ENCODE results near the gene SPOPL. TPM values are rescaled to one million over a fixed set of nuclear protein-coding genes. Genes with fewer than 3 reads are reported as not detected.

SPOPL gene
- total and polyA plus RNA-seq, 2 of the 4 experiments (the other 2 are of a cell fraction), result 4.8 to 20.3 TPM

- Histone ChIP-seq H3K9me1 (ENCODE audit: insufficient read depth, low read length) (peaks cover 7% of the 10 kb centered on the region; the same call in 1 of the 2 replicates), H2AK9ac (replicated peaks; ENCODE audit: low read depth, low read length, poor library complexity) (no peak overlapping the region), H2BK120ac (ENCODE audit: low read depth, low read length) (no peak overlapping the region), H4K20me1 (ENCODE audit: insufficient read depth, low read length) (peaks cover 9% of the 10 kb centered on the region; the same call in 1 of the 2 replicates), H4K91ac (ENCODE audit: insufficient read depth, low read depth, low read length) (no peak overlapping the region), H3K56ac (ENCODE audit: extremely low read depth, insufficient read depth, low read length) (no peak overlapping the region), H3K18ac (ENCODE audit: low read depth, low read length) (no peak overlapping the region), H3K4me3 (ENCODE audit: insufficient read depth, low read depth, low read length) (peak overlapping the region; percentile 97; the same call in 1 of the 2 replicates), H3K79me1 (ENCODE audit: low read depth in 1 of 2, low read length in 2 of 2) (peaks cover 13 to 40% of the 10 kb centered on the region in 2 experiments), H3K27me3 (ENCODE audit: control insufficient read depth, insufficient read depth, low read length) (no peaks in the 10 kb centered on the region), H3K23ac (ENCODE audit: low read depth, low read length) (0 out of 2 replicates have a peak overlapping the region, but pooled peaks have one; percentile 28), H3K14ac (replicated peaks; ENCODE audit: low read depth, low read length) (peak overlapping the region; percentile 16; the same call in 1 of the 2 replicates), H3K27ac (ENCODE audit: insufficient read depth, low read length) (no peak overlapping the region), H2BK20ac (ENCODE audit: low read depth, low read length) (no peak overlapping the region), H3K9me3 (ENCODE audit: control insufficient read depth, insufficient read depth, low read length) (no peaks in the 10 kb centered on the region), H4K8ac (ENCODE audit: low read depth in 2 of 2, low read length in 2 of 2) (no peak overlapping the region), H3K9ac (ENCODE audit: low read depth, low read length) (peak overlapping the region; percentile 67; the same call in 1 of the 2 replicates), H3K4me2 (ENCODE audit: low read depth, low read length) (peak overlapping the region; percentile 98), H3K4me1 (ENCODE audit: control insufficient read depth, insufficient read depth, low read length) (no peaks in the 10 kb centered on the region), H3K36me3 (ENCODE audit: control insufficient read depth, insufficient read depth, low read length) (no peaks in the 10 kb centered on the region), H2BK15ac (ENCODE audit: low read depth, low read length) (no peak overlapping the region), H2AK5ac (ENCODE audit: low read depth, low read length) (no peak overlapping the region), H4K5ac (ENCODE audit: low read depth, low read length) (no peak overlapping the region), H2AFZ (replicated peaks; ENCODE audit: low read length, poor library complexity) (no peak overlapping the region), H3K4ac (ENCODE audit: low read depth, low read length) (no peak overlapping the region), H2BK5ac (ENCODE audit: low read depth, low read length, poor library complexity, severe bottlenecking) (no peak overlapping the region)
- CTCF ChIA-PET, result interaction anchor here (0.8 kb wide), 1 partner anchor 128 kb away, joined by 3 read pairs; no protein-coding TSS in a partner anchor
- in situ Hi-C loops (cut with MboI; ENCODE audit: low sequenced_read_pairs) (no loop called here), dilution Hi-C loops (cut with HindIII; ENCODE audit: low sequenced_read_pairs, unreplicated experiment) (no loop called here), intact Hi-C loops (cut with micrococcal nuclease) (loop anchor here (5.0 to 10.0 kb wide), 3 partner anchors 284 to 588 kb away; no protein-coding TSS in a partner anchor)
- no TSS peak for BruUV-seq (replicated peaks)
- TF ChIP-seq SMC3 (IDR thresholded peaks at IDR 0.05; ENCODE audit: low read depth, low read length) (no peak), CHD1 (IDR thresholded peaks at IDR 0.05; ENCODE audit: low read depth, low read length) (no peak), RAD21 (IDR thresholded peaks at IDR 0.05; ENCODE audit: low read length) (no peak), ELK1 (IDR thresholded peaks at IDR 0.05; ENCODE audit: borderline replicate concordance, low read depth, low read length) (no peak), USF2 (IDR thresholded peaks at IDR 0.05; ENCODE audit: low read depth, low read length) (no peak), MAZ (IDR thresholded peaks at IDR 0.05; ENCODE audit: borderline replicate concordance, low read depth, low read length) (no peak), FOS (IDR thresholded peaks at IDR 0.05; ENCODE audit: low read depth, low read length) (no peak), MXI1 (IDR thresholded peaks at IDR 0.05; ENCODE audit: borderline replicate concordance, low read depth, low read length) (no peak), BHLHE40 (IDR thresholded peaks at IDR 0.05; ENCODE audit: low read depth, low read length) (no peak), RCOR1 (IDR thresholded peaks at IDR 0.05; ENCODE audit: insufficient replicate concordance, low read length) (no peak), POLR2A (IDR thresholded peaks at IDR 0.05; ENCODE audit: low read depth, low read length) (no peak), RFX5 (IDR thresholded peaks at IDR 0.05; ENCODE audit: low read depth, low read length) (no peak), CEBPB (IDR thresholded peaks at IDR 0.05; ENCODE audit: low read depth, low read length) (no peak), MAFK (IDR thresholded peaks at IDR 0.05; ENCODE audit: low read depth, low read length) (no peak), NFE2L2 (IDR thresholded peaks at IDR 0.05; ENCODE audit: low read depth, low read length) (no peak)
- TF ChIP-seq, protein P1, sequence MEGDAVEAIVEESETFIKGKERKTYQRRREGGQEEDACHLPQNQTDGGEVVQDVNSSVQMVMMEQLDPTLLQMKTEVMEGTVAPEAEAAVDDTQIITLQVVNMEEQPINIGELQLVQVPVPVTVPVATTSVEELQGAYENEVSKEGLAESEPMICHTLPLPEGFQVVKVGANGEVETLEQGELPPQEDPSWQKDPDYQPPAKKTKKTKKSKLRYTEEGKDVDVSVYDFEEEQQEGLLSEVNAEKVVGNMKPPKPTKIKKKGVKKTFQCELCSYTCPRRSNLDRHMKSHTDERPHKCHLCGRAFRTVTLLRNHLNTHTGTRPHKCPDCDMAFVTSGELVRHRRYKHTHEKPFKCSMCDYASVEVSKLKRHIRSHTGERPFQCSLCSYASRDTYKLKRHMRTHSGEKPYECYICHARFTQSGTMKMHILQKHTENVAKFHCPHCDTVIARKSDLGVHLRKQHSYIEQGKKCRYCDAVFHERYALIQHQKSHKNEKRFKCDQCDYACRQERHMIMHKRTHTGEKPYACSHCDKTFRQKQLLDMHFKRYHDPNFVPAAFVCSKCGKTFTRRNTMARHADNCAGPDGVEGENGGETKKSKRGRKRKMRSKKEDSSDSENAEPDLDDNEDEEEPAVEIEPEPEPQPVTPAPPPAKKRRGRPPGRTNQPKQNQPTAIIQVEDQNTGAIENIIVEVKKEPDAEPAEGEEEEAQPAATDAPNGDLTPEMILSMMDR (conservative IDR thresholded peaks at IDR 0.05; ENCODE audit: low read depth, low read length), result no peak
- DNase-seq (no peak), ATAC-seq (ENCODE audit: low read depth) (no peak)
- POLR2A ChIA-PET (ENCODE audit: unreplicated experiment), result interaction anchor here (0.6 kb wide), 1 partner anchor 10 kb away, joined by 3 read pairs; no protein-coding TSS in a partner anchor
- no CpG with 5 or more reads among the region's 2 CpGs for WGBS, 2 experiments (ENCODE audit: extremely low coverage in 2 of 2, insufficient read length in 1 of 2)
Observed at GRCh38 chr2:138503087-138503442, 1.5 kb downstream of the SPOPL start.
